Middle frontal gyrus (tissue), 1 donor: ENCODE measurements around the gene CCDC136.

Experiments used
- DNase-seq: peaks from one replicate; pipeline ENCODE4 v3.0.0-alpha.2; 2015; ENCODE audit warnings: low spot score; ENCODE audit errors: extremely low spot score

CCDC136 gene

DNA sequence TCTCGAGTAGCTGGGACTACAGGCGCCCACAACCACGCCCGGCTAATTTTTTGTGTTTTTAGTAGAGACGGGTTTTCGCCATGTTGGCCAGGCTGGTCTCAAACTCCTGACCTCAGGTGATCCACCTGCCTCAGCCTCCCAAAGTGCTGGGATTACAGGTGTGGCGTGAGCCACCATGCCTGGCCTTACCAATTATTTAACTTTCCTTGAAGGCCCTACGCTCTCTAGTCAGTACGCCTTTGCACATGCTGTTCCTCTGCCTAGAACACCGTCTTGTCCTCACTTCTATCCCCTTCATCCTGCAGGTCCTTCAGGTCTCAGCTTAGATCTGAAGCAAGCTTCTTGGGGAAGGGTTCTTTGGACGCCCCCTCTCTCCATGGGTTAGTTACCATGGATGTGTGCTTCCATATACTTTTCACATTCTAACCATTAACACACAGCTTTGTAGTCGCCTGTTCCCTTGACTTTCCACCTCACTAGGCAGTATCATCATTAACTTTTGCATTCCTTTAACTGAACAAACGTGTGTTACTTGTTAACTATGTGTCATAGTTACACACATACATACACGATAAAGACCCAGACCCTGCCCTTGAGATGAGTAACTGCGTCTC, 70.3 kb downstream of the CCDC136 start:
- no peak for DNase-seq

GRCh38 chr7:128862571-128863432, 71.0 kb downstream of the CCDC136 start, which contains the start of gene ATP6V1F:
Gene ATP6V1F (plus strand): TSS chr7:128862856. CDS start chr7:128862905, 49 bp downstream.
- peak; percentile 94 for DNase-seq

GRCh38 chr7:128863433-128863989, 71.7 kb downstream of the CCDC136 start:
- no peak for DNase-seq

DNA sequence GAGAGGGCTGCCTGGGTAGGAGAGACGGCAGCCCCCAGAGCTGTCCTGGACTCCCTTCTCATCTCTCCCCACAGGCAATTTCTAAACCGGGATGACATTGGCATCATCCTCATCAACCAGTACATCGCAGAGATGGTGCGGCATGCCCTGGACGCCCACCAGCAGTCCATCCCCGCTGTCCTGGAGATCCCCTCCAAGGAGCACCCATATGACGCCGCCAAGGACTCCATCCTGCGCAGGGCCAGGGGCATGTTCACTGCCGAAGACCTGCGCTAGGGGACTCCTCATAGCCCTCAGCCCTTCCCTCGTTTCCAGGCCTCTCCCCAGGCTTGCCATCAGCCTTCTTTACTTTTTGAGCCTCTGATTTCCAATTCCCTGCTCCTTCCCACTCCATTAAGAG, 73.5 kb downstream of the CCDC136 start:
- DNase-seq: no peak

DNA sequence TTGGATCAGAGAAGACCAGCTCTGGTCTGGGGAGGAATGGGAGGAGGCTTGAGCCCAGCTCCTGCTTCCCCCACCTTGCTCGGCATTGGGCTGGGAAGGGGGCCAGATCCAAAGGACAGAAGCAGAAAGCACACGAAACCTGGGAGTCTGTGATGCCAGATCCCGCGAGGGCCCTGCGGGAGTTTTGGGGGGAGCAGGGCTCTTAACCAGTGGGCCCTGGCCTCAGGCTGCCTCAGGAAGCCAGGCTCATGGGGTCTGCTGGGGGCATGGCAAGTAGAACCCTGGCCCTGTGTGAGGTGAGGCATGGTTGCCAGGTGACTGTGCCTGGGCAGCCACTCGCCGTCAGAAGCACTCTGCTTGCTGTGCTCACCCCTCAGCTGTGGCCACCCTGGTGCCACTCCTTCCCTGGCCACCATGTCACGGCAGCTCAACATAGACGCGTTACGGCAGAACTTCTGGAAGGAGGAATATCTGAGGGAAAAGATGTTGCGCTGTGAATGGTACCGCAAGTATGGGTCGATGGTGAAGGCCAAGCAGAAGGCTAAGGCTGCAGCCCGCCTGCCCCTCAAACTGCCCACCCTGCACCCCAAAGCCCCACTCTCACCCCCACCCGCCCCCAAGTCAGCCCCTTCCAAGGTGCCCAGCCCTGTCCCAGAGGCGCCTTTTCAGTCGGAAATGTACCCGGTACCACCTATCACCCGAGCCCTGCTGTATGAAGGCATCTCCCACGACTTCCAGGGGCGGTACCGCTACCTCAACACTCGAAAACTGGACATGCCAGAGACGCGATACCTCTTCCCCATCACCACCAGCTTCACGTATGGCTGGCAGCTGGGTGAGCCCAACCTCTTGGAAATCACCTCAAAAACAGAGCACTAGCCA, 74.5 kb downstream of the CCDC136 start:
- no peak for DNase-seq

DNA sequence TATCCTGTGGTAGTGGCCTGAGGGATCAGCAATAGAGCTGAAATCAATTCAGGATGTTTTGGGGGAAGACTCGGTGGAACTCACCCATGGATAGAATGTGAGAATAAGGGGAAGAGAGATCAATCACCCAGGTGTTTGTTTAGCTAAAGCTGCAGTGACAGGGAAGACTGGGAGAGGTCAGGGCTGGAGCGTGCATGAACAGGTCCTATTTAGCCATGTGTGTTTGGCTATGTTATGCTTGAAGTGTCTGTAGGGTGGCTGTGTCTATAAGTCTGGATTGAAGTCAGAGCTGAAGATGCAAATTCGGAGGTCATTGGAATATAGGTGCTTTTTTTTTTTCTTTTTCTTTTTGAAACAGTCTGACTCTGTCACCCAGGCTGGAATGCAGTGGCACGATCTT, 75.5 kb downstream of the CCDC136 start:
- DNase-seq: no peak

- DNase-seq: no peak
These were observed 76.3 kb downstream of the CCDC136 start for GRCh38 chr7:128867842-128868623.

GRCh38 chr7:128868624-128869137, 76.9 kb downstream of the CCDC136 start:
- no peak for DNase-seq

- DNase-seq: peak; percentile 22
These were observed 77.6 kb downstream of the CCDC136 start for GRCh38 chr7:128869138-128869943.

GRCh38 chr7:128869944-128870285, 78.1 kb downstream of the CCDC136 start:
- DNase-seq: no peak

- DNase-seq: no peak
These were observed 79.3 kb downstream of the CCDC136 start for GRCh38 chr7:128871050-128871449.
